Glomerular endothelial cell (primary cell): ENCODE measurements around the gene ZNF318. TPM values are rescaled to one million over a fixed set of nuclear protein-coding genes. Genes with fewer than 3 reads are reported as not detected.
"Not testable (repeated sequence)": the region's sequence is repeated elsewhere in the genome, so short reads cannot be mapped to it uniquely, and the experiment has no call there.

Experiments
- DNase-seq: peaks from one replicate; pipeline ENCODE4 v3.0.0-alpha.2; 2011; ENCODE audit warnings: low read depth, low spot score; ENCODE audit errors: extremely low read depth
- total RNA-seq: library from RNA; depleted of rRNA; stranded (reverse); fragments of >200 nt; gene quantifications from 2 replicates; pipeline ENCODE4 v1.2.3, GENCODE V29; 2015

ZNF318 gene, protein sequence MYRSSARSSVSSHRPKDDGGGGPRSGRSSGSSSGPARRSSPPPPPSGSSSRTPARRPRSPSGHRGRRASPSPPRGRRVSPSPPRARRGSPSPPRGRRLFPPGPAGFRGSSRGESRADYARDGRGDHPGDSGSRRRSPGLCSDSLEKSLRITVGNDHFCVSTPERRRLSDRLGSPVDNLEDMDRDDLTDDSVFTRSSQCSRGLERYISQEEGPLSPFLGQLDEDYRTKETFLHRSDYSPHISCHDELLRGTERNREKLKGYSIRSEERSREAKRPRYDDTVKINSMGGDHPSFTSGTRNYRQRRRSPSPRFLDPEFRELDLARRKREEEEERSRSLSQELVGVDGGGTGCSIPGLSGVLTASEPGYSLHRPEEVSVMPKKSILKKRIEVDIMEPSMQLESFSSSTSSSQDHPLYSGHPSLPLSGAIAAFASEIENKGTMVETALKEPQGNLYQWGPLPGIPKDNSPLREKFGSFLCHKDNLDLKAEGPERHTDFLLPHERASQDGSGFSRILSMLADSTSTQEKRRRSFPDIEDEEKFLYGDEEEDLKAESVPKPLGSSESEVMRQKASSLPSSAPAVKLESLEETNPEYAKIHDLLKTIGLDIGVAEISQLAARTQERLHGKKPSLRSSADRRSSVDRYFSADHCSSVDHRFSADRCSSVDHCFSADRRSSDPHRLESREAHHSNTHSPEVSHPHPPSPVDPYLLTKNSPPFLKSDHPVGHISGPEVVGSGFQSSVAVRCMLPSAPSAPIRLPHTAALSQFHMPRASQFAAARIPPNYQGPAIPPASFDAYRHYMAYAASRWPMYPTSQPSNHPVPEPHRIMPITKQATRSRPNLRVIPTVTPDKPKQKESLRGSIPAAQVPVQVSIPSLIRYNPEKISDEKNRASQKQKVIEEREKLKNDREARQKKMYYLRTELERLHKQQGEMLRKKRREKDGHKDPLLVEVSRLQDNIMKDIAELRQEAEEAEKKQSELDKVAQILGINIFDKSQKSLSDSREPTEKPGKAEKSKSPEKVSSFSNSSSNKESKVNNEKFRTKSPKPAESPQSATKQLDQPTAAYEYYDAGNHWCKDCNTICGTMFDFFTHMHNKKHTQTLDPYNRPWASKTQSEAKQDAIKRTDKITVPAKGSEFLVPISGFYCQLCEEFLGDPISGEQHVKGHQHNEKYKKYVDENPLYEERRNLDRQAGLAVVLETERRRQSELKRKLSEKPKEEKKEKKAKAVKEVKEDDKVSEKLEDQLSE (N-terminal part only)
- 10.2 and 16.0 TPM in 2 replicates for total RNA-seq

DNA sequence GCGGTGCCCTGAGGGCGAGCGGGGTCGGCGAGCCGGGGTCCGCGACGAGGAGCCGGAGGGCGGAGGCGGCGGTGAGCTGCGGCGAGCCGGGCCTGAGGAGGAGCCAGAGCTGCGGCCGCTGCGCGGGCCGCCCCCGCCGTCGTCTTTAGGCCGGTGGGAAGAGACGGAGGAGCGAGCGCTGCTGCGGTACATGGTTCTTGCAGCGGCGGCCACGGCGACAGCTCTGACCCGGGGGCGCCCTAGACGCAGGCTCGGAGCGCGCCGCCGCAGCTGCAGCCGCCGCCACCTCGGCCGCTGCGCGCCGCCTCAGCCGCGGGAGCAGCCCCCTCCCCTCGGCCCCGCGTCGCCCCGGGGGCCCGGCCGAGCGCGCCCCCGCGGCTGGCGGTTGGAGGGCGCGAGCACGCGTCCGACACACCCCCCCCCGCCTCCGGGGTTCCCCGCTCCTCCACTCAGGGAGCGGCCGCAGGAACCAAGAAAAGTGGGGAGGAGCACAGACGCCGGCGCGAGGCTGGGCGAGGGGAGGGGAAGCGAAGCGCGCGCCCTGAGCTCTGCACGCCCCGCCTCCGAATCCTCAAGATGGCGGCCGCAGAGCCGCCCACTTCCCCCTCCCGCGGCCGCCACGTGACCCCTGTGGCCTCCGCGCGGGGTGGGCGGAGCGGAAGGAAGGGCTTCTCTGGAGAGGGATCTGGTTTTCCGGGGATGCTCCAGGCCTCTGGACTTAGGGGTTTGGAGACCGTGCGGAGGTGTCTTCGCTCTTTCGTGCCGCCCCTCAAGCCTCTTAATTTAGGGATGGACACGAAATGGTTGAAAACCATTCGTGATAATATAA lies at the start of gene ZNF318:
Gene ZNF318 (minus strand): TSS at position 474 of the 829 bp plus-strand sequence. CDS start 282 bp downstream, at position 192.
- DNase-seq = peak; percentile 47

DNA sequence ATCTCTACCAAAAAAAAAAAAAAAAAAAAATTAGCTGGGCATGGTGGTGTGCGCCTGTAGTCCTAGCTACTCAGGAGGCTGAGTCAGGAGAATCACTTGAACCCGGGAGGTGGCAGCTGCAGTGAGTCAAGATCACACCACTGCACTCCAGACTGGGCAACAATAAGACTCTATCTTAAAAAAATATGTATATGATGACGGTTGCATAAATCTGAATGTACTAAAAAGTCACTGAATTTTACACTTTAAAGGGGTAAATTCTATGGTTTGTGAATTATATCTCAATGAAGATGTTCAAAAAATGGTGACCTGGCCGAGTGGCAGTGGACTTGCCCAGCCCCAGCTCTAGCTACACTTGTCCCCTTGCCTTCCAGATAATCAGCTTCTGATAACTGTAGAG lies 47.5 kb upstream of the ZNF318 start:
- DNase-seq = no peak

DNA sequence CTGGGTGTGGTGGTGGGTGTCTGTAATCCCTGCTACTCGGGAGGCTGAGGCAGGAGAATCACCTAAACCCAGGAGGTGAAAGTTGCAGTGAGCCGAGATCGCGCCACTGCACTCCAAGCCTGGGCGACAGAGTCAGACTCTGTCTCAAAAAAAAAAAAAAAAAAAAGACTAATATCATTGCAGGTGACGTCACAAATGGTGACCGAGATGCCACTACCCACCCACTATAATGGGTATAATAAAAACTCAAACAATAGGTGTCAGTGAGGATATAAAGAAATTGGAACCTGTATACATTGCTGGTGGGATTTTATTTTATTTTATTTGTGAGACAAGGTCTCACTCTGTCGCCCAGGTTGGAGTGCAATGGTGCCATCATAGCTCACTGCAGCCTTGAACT lies 45.8 kb upstream of the ZNF318 start:
- not testable (repeated sequence) for DNase-seq

DNA sequence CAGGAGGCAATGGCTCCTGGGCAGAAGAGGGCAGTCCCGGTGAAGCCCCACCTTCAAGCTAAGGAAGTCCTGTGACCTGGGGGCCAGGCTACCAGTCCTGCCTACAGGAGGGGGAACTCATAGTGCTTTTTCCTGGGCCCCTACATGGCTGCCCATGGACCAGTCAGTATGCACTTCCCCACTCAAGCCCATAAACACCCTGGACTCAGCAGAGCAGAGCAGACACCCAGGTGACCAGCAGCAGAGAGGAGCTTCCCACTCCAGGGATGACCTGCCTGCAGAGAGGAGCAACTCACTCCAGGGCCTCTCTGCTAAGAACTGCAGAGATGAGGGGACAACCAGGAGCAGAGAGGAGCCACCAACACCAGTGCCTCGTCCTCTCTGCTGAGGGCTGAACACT lies 43.6 kb upstream of the ZNF318 start:
- DNase-seq = no peak

- no peak for DNase-seq
Measured at GRCh38 chr6:43412541-43412940, 43.1 kb upstream of the ZNF318 start.

- not testable (repeated sequence) for DNase-seq
Measured at GRCh38 chr6:43410776-43411175, 41.3 kb upstream of the ZNF318 start.

DNA sequence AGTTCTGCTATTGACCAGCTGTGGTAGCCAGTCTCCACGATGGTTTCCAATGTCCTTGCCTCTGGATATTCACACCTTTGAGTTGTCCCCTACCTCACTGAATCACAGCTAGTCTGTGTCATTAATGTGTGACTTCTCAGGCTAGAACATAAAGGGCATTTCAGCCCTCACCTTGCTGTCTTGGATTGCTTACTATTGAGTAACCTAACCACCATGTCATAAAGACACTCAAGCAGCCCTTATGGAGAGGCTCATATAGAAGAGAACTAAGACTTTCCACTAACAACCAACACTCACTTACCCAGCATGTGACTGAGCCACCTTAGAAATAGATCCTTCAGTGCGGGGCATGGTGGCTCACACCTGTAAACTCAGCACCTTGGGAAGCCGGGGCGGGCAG lies 38.8 kb upstream of the ZNF318 start:
- no peak for DNase-seq

DNA sequence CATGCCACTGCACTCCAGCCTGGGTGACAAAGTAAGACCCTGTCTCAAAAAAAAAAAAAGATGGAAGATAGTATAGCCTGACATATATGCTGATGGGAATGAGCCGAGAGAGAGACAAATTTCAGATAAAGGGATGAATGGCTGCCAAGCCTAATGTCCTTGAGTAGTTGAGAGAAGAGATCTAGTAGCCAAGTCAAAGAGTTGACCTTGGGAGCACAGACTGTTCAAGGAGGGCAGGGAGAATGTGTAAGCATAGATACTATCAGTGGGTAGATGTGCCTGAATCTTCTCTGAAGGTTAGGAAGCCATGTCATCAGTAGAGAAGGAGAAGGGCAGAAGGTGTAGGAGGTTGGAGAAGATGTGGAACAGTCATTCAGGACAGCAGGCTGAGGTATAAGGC lies 37.8 kb upstream of the ZNF318 start:
- no peak for DNase-seq

GRCh38 chr6:43405354-43405753 lies 35.9 kb upstream of the ZNF318 start:
- no peak for DNase-seq

DNA sequence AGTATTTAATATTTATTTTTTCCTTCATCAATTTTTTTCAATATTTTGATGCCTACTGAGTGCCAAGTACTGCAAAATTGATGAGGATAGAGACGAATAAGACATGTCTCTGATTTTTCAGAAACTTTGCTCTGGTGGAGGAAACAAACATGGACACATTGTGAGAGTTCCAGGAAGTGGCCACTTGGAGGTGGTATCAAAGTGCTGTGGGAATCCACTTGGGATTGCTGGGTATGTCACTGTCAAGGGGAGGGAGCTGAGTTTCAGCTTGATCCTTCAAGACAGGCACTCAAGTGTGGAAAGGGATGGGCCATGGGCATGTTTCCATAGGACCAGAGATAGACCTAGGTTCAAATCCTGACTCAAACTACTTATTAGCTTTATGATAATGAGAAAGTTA lies 33.4 kb upstream of the ZNF318 start:
- DNase-seq = no peak

DNA sequence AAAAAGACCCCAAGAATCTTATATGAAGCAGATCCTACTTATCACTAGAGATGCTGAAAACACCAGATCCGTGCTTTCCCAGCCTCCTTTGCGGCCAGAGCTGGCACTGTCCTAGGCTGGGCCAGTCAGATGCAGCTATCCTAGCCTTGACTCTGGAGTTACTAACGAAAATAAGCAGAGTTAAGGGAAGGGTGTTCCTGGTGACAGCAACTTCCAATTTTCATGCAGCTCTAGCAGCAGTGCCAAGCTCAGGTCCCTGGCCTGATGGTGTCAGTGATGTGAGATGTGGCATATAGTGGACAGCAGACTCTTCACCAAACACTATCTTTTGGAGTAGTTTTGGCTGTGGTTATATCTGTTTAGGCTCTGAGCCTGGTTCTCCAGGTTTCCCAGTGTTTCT lies 32.3 kb upstream of the ZNF318 start:
- no peak for DNase-seq

- no peak for DNase-seq
Measured at GRCh38 chr6:43399932-43400487, 30.6 kb upstream of the ZNF318 start.

GRCh38 chr6:43396408-43397149 lies 27.1 kb upstream of the ZNF318 start:
- DNase-seq = no peak

DNA sequence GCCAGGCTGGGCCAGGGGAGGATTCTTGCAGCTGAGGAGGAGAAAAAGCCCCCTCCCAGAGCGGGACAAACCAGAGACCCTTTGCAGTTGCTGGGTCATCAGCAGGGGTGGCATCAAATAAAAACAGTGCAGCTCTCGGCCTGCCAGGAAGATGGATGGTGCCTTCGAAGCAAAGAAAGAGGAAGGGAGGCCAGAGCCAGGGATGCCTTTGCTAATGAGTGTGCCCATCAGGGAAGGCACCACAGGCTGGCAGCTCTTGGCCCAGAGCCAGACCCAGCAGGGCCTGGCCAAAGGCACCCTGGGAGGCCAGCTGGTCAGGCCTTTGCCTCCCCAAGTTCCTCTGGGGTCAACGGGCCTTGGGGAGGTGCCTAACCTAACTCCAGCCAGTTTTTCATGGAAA lies 26.3 kb upstream of the ZNF318 start:
- DNase-seq = no peak

DNA sequence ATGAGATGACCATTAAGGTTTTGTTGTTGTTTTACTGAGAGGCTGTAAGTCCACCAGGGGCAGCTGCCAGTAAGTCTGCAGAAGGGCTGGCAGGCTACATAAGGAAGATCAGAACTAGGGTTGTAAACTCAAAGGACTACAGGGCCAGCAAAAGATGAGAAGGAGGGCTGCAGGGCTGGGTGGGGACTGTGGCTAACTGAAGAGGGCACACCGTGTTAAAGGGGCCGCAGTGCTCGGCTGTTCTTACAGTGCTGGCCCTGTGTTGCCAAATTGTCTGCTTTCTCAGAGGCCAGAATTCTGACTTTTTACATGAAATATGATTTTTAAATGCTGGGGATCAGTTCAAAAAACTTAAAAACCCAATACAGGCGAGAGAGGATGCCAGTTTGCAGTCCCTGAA lies 25.5 kb upstream of the ZNF318 start:
- no peak for DNase-seq

GRCh38 chr6:43393602-43394001 lies 24.2 kb upstream of the ZNF318 start:
- no peak for DNase-seq

- not testable (repeated sequence) for DNase-seq
Measured at GRCh38 chr6:43393133-43393532, 23.7 kb upstream of the ZNF318 start.

DNA sequence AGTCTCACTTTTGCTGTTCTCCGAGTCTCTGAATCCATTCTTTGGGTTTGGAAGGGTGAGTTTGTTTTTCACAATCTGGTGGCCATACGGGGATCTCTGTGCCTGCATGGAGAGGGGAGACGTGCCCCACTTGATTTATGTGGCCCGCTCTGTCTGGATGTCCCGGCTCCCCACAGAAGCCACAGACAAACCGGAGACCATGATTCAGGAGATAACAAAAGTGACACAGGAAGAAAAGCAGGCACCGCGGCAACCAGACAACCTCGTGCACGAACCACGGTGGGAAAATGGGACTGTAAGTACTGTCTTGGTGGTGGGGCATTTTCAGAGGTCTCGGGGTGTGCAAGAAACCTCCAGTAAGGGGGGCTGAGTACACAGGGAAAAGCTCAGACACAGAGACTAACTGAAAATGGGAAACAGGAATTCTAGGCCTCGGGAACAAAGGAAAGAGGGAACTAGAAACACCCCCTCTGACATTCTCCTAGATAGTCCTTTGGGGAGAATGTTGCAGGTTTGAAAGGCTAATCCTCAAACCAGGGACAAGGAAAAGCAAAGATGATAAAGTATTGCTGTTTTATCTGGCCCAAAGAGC lies 22.1 kb upstream of the ZNF318 start:
- no peak for DNase-seq
